Epithelial cell of esophagus (primary cell): ENCODE measurements around the gene PARVB.
"Not testable (repeated sequence)": the region's sequence is repeated elsewhere in the genome, so short reads cannot be mapped to it uniquely, and the experiment has no call there.

Source experiments
- DNase-seq: peaks from one replicate; pipeline ENCODE4 v3.0.0; 2010; ENCODE audit warnings: low read depth
- H3K4me3 ChIP-seq: 2 replicates; pipeline ENCODE4 v1.5.1; 2011; ENCODE audit warnings: mild to moderate bottlenecking, low read length, control low read depth
- TF ChIP-seq, protein P1 (sequence below): IDR thresholded peaks from 2 replicates; pipeline ENCODE4 v1.5.1; 2011; ENCODE audit warnings: low read depth, mild to moderate bottlenecking, low read length, control low read depth, inconsistent platforms; ENCODE audit not compliant: insufficient read depth; ENCODE audit errors: missing control alignments

PARVB gene

DNA sequence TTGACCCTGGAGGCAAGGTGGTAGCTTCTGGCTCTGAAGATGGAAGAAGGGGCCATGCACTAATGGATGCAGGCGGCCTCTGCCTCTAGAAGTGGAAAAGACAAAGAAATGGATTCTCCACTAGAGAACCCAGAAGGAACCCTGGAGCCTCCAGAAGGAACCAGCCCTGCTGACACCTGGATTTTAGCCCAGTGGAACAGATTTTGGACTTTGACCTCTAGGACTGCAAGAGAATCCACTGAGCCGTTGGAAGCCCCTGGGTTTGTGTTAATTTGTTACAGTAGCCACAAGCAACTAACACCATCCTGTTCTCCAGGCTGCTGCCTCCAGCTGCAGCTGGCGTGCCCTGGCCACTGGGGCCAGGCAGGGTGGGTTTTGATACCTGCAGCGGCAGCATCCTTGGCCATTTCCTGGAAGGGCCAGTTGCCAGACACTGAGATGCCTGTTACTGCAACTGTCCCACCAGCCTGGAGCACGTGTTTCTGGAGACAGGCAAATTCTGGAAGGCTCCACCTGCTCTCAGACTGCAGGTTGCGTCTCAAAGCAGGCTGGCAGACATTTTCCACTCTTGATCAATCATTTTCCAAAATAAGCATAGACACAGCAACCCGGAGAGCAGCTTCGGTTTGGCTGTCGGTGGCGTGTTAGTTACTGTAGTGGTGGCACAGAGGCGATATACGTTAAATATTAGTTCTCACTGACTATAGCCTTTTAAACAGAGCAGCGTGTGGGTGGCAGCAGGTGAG is 79.8 kb downstream of the PARVB start:
- no peak overlapping the region for H3K4me3 ChIP-seq
- no peak for DNase-seq
- TF ChIP-seq, protein P1, sequence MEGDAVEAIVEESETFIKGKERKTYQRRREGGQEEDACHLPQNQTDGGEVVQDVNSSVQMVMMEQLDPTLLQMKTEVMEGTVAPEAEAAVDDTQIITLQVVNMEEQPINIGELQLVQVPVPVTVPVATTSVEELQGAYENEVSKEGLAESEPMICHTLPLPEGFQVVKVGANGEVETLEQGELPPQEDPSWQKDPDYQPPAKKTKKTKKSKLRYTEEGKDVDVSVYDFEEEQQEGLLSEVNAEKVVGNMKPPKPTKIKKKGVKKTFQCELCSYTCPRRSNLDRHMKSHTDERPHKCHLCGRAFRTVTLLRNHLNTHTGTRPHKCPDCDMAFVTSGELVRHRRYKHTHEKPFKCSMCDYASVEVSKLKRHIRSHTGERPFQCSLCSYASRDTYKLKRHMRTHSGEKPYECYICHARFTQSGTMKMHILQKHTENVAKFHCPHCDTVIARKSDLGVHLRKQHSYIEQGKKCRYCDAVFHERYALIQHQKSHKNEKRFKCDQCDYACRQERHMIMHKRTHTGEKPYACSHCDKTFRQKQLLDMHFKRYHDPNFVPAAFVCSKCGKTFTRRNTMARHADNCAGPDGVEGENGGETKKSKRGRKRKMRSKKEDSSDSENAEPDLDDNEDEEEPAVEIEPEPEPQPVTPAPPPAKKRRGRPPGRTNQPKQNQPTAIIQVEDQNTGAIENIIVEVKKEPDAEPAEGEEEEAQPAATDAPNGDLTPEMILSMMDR, result no peak

DNA sequence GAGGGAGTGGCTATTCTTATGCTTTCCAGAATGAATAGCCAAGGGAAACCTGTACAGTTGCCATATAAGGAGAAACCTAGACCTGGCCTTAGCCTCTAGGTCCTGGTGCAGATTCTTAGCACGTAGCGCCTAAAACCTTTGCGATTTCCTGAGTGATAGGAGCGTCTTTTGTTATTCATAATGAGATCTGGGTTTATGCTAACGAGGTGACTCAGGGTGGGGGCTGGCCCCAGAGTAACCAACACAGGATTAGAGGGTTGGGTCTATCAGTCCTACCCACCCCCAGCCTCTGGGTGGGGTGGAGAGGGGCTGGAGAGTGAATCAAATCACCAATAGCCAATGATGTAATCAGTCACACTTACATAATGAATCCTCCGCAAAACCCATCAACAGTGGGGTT is 83.2 kb downstream of the PARVB start:
- no peak overlapping the region for H3K4me3 ChIP-seq
- no peak for DNase-seq
- TF ChIP-seq, protein P1, result no peak

DNA sequence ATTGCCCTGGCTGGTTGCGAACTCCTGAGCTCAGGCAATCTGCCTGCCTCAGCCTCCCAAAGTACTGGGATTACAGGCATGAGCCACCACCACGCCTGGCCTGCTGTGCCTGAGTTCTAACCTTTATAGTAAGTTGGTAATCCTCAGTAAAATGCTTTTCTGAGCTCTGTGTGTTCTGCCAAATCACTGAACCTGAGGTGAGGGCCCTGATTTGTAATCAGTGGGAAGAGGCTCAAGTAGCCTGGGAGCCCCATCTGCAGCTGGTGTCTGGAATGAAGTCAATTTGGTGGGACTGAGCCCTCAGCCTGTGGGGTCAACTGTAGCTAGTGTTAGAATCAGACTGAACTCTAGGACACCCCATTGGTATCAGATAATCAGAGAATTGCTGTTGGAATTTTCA is 84.0 kb downstream of the PARVB start:
- DNase-seq, result no peak
- H3K4me3 ChIP-seq, result no peak overlapping the region
- TF ChIP-seq, protein P1, result no peak

DNA sequence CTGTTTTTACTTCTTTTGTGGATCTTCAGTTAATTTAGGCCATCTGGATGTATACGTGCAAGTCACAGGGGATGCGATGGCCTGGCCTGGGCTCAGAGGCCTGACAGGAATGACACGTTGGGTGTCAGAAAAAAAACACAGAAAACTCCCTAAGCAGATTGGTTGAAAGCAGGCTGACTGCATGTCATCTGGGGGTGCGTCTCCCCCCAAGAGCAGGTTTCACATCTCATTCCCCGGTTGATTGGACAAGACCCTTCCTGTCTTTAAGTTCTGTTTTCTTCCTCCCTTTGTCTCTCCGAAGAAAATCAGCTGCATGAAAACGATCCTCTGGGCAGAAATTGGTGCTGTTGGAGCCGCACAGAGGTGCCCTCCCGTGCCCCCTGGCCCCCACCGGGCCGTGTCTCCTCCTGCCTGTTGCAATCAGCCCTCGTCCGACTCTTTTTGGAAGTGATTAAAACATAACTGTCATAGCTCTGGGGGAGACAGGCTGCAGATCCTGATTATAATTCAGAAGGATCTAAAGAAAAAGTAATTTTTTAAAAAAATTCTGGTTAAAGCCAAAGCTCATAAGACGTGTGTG is 84.8 kb downstream of the PARVB start:
- no peak for DNase-seq
- H3K4me3 ChIP-seq, result no peak overlapping the region
- TF ChIP-seq, protein P1, result no peak

DNA sequence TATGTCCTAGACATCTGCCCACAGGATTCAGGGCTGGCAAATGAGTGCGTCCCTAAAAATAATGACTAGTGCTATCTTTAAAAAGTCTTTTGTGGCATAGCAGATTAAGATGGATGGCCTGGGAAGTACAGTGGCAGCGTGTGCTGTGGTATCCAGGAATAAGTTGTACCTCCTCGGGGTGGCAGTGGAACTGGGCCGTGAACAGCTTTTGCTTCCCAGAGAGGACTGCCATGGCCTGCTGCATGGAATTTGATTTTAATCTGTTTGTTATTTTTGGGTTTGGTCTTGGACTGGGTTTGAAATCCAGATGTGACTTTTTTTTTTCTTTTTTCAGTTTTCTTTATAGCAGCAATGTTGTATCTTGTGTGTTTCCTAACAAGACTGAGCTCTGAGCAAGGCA is 85.3 kb downstream of the PARVB start:
- TF ChIP-seq, protein P1, result no peak
- DNase-seq, result no peak
- H3K4me3 ChIP-seq, result no peak overlapping the region

DNA sequence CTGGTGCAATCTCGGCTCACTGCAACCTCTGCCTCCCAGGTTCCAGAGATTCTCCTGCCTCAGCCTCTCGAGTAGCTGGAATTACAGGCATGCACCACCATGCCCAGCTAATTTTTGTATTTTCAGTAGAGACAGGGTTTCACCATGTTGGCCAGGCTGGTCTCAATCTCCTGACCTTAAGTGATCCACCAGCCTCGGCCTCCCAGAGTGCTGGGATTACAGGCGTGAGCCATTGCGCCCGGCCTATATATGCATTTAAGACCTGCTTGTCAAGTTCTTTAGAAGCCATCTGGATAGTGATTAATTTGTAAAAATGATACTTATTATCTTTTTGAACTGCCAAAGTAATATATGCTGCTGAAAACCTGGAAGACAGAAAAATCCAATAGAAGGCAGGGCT is 86.6 kb downstream of the PARVB start:
- DNase-seq, H3K4me3 ChIP-seq: not testable (repeated sequence)

DNA sequence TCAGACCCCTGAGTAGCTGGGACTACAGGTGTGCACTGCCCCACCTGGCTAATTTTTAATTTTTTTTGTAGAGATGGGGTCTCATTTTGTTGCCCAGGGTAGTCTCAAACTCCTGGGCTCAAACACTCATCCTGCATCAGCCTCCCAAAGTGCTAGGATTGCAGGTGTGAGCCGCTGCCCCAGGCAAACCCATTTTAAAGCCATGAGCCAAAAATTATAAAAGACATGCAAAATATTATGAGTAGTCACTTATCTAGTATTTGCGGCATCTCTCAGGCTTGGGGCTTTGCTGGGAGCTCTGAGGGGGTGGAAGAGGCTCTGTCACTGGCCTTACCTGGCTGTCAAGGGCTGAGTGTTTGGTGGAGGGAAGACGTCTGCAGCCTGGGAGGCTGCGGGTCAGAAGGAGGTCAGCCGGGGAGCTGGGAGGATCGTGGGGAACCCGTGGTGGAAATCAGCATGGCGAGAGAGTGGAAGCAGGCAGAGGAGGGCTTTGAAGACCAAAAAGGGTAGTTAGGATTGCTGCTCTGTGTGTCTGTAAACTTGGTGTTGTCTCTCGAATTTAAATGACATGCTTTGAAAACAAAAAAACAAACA is 87.6 kb downstream of the PARVB start:
- DNase-seq, result no peak

More for the DNA sequence above, 87.6 kb downstream of the PARVB start:
- no peak overlapping the region for H3K4me3 ChIP-seq
- TF ChIP-seq, protein P1, result no peak
